CD4-positive, alpha-beta T cell treated with Interferon gamma for 1 hour (primary cell): ENCODE results near the gene CASP4.
"Not testable (repeated sequence)": the region's sequence is repeated elsewhere in the genome, so short reads cannot be mapped to it uniquely, and the experiment has no call there.

ENCODE experiments used
- DNase-seq: peaks from one replicate; pipeline ENCODE4 v3.0.0-alpha.2; 2020

CASP4 gene

DNA sequence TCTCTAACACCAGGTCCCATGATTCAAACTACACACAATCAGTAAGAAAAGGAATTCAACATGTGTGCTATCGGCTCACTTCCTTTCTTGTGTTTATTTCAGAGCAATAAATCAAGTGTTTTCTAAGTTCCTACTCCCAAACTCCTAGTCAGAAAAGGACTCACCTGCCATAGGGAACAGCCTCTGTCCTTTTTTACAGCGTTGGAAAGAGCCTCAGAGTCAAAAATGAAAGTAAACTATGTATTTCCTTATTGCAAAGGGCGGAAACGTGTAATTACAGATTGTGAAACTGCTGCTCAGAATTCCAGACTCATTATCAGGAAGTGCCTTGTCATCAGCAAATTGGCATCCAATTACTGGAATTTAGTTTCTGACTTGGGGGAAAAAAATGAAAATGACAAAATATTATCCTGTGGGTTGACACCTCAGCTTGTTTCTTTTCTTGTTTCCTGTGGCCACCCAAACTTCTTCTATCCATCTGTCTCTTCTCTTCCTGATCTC, at the start of gene CASP4:
CASP4 (minus strand) TSS at position 220 of the 501 bp plus-strand sequence; CDS start at position 171, 49 bp downstream.
- no peak for DNase-seq

DNA sequence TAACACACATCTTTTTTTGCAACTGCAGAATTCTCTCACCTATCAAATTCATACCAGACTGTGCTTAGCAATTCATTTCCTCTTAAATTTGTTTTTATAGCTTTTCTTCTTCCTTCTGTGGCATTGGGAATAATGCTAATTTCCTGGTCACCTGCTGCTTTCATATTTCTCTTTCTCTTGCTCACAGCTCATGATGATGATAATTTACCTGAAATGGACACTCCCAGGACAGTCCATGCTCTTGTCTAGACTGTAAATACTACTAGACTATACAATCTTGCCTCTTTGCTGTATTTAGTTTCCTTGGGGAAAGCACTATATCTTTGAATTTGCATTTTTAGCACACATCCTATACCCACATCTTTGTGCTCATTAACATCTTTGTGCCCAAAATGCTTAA, 39.1 kb upstream of the CASP4 start:
- no peak for DNase-seq

DNA sequence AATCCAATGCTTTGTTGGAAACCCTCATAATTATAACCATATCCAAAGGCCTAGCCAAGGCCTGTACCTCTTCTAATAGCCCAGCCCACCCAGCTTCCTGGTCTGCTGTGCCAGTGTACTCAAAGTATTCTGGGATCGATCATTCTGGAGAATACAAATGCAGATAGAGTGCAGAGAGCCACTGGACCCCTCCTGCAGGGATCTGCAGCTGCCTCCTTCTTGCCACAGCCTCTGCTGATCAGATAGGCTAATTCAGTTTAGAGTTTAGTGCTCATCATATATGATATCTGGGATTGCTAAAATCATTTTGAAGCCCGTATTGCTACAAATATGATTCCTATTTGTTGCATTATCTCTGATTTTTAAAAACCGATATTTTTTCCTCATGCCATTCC, 37.1 kb upstream of the CASP4 start:
- DNase-seq: no peak

DNA sequence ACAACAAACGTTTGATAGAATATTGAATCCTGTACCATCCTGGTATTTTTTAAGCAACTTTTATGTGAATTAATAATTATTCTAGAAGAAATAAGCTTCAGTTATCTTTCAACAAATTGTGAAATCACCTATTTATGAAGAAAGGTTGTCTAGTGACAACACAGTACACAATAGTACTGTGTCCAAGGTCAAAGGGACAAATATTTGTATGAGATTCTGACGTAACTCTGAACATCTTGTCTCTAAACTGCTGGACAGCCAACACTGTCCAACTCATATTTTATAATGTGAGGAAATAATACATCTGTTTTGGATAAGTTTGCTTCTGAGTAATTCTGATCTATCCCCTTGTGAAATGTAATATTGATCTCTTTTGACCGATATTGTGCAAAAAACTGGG, 35.6 kb upstream of the CASP4 start:
- DNase-seq: no peak

DNA sequence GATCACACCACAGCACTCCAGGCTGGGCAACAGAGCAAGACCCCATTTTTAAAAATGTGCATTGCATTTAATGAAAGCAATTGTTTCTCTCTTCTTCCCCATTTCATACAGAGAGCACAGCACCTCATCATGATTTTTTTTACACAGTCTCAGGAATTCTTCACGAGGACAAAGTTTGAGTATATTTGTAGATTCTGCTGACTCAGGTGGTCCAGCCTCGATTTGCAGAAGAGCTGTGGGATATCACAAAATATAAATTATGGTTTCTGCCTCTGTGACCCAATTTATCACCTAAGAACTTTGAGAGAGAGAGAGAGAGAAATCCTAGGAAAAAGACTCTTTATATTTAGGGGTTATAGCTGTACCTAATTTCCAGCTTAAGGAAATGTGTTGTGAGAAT, 34.8 kb upstream of the CASP4 start:
- DNase-seq: no peak

DNA sequence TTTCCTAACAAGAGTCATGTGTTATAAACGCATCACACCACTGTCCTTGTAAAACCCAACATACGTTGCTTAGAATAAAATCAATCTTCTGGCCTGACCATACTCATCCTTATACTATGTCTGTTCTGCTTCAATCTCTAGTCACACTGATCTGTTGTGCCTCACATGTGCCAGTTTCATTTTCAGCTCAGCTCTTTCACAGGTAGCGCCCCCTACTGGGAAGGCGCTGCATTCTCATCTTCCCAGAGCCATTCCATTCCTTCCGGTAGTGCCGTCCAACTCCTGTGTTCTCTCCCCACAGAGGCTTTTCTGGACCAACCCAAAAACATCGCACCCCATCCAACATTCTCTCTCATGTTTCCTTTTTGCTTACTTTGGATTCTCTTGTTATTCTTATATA, 32.4 kb upstream of the CASP4 start:
- peak; percentile 50 for DNase-seq

DNA sequence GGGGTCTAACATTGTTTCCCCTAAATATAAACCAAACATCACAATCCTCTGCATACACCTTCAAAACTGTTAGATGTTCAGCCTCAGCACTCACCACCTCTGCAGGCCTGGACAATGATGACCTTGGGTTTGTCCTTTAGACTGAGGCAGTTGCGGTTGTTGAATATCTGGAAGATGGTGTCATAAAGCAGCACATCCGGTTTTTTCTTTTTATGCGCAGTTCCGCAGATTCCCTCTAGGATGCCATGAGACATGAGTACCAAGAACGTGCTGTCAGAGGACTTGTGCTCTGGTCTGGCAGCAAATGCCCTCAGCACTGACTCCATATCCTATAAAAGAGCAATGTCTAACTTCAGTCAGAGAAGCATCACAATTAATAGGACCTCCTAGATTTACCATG, 31.8 kb upstream of the CASP4 start:
- DNase-seq: no peak

DNA sequence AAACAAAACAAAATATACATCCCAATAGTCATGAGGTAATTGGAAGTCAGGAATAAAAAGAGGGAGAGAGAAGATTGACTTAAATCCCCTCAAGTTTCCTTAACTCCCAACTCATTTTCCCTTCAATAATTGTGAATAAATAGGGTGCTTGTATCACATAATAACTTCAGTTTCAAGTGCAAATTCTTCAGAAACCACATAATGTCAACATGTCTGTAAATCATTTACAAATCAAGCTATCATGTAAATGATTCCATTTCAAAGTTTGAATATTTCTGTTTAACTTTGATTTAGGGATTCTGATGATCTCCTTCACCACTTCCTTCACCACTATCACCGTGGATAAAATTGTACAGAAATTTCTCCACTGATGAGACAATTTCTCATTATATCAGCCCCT, 31.3 kb upstream of the CASP4 start:
- DNase-seq: no peak

DNA sequence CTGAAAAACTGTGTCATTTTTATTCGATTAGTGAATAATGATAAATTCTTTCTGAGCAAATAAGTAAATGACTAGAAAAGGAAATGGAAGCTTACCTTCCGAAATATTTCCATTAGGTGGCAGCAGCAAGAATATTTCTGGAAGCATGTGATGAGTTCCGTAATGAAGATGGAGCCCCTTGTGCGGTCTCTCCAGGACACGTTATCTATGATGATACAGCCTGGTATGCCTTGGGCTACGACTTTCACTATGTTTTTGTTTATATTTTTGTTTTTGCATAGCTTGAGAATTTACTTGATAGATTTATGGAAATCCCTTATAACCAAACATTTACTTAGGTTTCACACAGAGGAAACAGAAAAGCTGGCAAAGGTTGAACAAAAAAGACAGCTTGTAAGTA, 28.9 kb upstream of the CASP4 start:
- no peak for DNase-seq

DNA sequence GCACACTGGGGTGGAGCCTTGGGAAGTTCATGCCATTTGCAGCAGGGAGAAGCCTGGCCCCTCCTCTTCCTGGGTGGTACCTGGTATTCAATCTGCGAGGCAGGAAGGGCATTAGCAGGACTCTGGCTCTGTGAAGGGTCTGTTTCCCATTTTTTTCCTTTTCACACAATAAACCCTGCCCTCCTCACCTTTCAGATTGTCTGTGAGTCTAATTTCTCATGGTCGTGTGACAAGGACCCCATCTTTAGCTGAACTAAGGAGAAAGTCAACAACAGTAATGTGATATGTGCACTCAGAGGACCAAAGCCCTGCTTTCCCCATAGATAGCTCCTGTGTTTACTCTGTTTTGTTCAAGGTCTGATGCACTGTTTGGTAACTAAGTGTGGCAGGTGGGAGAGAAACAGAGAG, 26.6 kb upstream of the CASP4 start:
- DNase-seq: no peak

DNA sequence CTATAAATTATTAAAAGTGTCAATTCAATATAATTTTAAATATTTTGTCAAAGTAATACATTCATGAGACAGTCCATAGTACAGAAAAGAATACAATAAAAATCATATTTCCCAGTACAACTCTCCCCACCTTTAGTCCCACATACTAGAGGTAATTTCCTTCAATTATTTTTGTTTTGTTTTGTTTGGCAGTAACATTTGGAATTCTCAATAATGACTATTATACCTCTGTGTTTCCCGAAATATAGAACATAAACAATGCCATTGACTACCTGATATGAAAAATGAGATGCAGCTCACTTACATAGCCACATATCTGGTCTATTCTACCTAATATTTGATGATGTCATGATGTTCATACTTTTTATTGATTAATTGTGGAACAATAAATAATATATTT, 24.4 kb upstream of the CASP4 start:
- no peak for DNase-seq

DNA sequence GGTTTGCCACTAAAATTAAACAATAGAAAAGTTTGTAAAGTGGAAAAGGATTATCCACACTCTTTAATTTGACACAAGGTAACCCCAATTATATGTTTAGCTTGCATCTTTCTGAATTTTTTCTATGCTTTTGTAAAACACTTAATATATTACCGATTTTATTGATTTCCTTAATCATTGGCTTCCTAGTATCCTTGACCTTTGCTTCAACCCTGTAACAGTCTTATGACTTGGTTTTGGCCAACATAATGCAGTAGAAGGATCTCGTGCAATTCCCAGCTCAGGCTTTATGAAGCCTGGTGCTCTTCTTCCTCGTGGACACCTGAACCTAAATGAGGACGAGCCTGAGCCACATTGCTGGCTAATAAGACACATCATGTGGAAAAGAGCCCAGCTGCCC, 23.6 kb upstream of the CASP4 start:
- no peak for DNase-seq

DNA sequence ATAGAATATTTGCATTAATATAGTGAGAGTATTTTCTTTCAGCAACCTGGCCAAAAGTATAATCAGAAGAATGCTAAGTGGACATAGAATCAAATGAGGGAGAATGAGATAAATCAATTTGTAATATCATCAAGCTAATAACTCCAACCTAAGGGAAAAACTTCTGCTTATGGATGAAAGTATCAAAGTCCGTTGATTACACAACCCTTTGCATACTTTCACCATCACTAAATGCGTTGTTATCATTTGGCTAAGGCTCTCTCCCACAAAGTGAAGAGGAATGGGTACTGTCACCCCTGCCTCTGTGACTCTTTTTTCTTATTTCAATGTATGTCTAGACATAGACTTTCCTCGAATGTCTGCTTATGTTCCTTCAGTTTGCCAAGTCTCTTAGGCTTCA, 16.4 kb upstream of the CASP4 start:
- no peak for DNase-seq

DNA sequence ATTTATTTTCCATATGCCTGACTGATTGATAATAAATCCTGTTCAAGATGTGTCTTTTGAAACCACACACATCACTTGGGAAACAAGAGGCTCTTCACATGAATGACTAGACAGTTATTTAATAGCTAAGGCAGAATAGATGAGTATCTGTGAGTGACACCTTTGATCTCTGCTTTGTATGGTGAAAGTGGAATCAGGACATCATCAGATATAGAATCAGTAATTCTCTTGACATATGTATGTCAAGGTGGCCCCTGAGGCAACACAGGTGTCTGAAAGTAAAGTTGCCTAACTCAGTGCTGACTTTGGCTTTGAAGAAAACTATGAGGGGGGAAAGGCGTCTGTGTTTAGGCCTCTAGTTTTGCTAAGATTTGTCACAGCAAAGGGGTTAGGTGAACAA, 11.5 kb upstream of the CASP4 start:
- DNase-seq: no peak

DNA sequence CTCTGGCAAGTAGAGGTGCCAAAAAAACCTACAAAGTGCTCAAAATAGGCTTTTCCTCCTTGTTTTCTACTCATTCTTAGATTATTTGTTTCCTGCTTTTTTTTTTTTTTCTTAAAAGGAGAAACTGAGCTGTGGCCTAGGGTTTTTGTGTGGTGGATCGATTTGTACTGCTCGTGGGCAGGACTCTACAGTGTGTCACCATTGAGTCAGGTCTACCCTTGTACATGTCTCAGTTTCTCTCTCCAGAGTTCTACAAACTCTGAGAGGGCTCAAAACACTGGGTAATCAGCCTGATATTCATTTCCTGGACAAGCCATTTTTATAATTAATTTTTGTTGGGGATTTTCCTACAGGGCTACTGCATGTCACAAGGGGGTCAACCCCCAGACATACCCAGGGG, 5.2 kb upstream of the CASP4 start:
- no peak for DNase-seq

DNA sequence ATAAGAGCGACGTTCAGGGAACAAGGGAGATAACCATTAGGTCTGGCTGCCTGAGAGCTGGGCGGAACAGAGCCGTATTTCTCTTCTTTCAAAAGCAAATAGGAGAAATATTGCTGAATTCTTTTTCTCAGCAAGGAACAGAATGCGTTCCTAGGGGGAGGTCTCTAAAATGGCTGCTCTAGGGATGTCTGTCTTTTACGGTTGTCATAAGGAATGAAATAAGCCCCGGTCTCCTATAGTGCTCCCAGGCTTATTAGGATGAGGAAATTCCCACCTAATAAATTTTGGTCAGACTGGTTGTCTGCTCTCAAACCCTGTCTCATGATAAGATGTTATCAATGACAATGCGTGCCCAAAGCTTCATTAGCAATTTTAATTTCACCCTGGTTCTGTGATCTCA, 4.5 kb upstream of the CASP4 start:
- not testable (repeated sequence) for DNase-seq

DNA sequence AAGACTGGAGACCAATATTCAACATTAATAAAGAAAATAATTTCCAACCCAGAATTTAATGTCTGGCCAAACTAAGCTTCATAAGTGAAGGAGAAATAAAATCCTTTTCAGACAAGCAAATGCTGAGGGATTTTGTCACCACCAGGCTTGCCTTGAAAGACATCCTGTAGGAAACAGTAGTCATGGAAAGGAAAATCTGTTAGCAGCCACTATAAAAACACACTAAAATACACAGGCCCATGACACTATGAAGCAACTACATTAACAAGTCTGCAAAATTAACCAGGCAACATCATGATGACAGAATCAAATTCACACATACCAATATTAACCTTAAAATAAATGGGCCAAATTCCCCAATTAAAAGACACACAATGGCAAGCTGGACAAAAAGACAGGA, 2.4 kb upstream of the CASP4 start:
- no peak for DNase-seq

DNA sequence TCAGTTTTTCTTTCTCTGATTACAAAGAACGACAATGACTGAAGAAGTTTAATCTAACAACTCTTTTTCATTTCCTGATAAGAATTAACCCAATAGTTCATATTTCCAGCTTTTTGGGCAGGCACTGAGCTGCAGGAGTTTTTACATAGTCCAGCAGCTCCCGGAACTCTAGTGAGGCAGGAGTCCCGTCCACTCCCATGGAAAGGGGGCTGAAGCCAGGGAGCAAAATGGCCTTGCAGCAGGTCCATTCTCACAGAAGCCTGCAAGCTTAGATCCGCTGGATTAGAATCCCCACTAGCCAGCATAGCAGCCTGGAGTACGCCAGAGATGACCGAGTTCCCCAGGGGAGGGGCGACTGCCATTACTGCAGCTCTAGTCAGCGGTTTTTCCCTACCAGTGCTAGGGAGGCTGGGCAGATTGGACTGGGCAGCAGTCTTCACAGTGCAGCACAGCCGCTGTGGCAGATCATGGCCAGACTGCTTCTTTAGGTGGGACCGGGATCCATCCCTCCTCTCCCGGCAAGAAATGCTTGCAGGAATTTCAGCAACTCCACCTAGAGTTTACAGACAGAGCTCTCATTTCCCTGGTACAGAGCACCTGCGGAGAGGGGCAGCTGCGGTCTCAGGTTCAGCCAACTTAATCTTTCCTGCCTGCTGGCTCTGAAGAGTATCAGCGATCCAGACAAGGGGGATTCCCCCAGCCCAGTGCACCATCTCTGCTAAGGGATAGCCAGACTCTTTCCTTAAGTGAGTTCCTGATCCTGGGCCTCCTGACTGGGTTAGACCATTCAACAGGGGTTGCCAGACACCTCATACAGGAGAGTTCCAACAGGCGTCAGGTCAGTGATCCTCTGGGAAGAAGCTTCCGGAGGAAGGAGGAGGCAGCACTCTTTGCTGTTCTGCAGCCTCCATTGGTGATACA, 742 bp upstream of the CASP4 start:
- no peak for DNase-seq

DNA sequence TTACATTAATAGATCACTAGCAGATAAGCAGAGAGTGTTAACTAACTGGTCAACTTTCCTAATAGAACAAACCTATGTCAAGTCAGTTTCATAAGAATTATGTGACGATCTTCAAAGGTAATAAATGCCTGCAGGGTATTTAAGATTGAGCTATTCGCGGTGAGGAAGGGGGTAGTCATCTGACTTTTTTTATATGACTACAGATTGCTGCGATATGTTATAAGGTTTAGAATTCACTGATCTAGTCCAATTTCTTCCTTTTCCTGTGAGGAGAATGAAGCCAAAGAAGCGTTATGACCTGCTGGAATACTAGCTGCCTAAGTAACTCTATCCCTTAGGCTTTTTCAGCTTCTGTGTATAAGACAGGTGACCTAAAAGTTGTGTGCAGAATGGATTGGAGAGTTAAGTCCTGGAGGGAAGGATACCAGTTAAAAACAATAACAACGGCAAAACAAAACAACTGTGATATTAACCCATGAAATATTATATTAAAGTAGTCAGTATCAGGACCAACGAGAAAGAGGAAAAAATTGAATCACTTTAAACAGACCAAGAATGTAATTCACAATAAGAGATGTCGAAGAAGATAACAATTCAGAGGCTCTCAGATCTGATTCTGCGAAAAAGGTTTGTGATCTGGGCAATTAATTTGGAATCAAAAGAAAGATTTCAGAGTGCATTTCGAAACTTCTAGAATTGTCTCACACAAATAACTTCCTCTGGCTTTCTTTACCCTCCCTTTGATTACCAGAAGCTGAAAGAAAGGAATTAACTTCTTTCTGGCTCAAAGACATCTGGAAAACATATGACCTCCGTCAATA, 630 bp downstream of the CASP4 start:
- DNase-seq: no peak

DNA sequence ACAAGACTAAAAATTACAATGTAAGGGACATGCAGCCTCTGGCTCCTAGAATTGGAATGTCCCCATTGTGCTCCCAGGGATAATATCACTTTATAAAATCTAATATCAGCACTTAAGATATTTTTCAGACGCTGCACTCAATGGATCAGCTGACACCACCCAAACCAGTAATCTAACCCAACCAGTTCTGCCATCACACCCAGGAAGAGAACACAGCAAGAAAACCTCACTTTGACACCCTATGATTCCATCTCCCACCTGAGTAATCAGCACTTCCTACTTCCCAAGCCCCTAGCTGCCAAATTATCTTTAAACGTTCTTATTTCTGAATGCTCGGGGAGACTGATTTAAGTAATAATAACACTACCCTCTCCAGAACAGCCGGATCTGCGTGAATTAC, 2.6 kb downstream of the CASP4 start:
- DNase-seq: no peak

DNA sequence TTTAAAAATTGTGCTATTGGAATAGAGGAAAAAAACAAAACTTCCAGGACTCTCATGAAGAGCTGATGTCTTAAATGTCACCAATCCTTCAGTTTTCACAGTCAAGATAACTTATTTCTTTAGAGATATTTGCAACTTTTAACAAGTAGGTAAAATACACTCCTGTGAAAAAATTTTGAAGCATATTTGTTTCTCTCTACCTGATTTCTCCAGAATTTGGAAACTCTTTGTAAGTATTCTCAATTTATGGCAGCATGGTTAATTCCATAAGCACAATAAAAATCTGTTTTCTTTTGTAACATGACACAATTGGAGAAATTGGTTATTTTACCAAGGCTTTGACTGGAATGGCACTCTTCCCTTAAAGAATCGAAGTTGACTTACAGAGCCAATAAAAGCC, 4.1 kb downstream of the CASP4 start:
- no peak for DNase-seq

DNA sequence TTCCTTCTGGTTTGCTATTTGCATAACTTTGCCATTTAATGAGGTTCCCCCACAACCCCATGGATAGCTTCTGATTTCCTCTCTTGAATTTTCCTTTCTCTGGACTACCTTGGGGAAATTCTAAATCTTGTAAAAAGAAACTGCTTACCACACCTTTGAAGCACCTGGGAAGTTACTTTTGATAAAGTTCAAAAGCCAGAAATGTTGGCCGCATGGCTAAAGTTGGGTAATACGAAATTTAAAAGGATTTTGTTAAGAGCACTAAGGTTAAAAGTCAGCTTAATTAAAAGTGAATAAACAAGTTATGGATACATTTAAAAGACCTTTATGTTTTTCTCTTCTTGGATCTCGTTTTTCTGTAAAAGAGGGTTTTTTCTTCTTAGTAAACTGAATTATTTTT, 5.5 kb downstream of the CASP4 start:
- no peak for DNase-seq

DNA sequence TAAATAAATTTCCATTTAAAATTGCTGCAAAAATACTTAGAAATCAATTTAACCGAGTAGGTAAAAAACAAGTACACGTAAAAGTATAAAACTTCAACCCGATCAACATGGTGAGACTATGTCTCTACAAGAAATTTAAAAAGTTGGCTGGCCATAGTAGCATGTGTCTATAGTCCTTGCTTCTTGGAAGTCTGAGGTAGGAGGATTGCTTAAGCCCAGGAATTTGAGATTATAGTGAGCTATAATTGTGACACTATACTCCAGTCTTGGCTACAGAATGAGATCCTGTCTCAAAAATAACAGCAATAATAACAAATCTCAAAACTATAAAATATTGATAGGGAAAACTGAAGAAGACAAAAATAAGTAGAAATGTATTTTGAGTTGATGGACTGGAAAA, 11.1 kb downstream of the CASP4 start:
- DNase-seq: no peak

DNA sequence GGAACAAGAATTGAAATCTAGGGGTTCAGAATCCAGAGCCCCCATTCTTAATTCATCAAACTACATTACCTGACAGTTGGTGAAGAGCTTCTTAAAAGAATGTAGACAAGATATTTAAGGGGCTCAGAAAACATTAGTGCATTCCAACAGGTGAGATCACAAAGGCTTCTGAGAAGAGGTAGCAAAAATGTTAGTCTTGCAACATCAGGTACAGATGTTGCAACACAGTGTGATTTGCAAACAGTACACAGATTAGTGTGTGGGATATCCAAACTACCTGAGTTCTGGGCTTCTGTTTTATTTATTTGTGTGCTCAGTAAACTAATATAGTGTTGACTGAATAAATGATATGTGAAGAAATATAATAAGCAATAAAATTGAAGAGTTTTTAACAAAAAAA, 11.8 kb downstream of the CASP4 start:
- DNase-seq: no peak
